ENCODE measurements around the gene CCDC70.
"Not testable (repeated sequence)": the region's sequence is repeated elsewhere in the genome, so short reads cannot be mapped to it uniquely, and the experiment has no call there.

Gene CCDC70

DNA sequence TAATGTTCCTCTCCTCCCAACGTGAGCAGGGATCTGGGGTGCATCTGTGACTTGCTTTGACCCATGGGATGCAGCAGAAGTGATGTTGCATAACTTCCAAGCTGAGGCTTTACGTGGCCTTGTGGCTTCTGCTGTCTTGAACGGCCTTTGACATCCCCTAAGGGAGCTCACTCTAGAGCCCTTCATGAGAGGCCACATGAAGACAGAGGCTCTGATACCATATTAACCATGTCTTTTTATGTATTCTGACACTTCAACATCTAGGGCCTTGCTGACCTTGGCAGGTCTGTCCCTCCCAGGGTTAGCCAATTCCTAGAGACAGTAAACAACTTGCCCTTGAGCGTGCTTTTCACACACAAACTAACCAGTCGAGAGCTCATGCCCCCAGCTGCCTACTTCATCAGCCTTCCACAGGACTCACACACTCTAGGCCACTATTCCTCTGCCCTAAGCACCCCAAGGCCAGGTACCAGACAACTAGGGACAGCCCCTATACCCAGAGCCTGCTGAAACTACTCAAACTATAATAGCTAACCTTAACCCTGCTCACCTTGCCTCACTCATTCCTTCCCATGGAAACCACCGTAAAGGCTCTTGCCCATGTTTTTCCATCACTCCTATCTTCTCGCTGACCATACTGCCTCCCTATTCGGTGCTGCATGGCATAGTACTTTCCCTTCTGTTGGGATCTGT, 45.4 kb downstream of the CCDC70 start:
- no peak for DNase-seq (ENCODE audit: low read depth)

DNA sequence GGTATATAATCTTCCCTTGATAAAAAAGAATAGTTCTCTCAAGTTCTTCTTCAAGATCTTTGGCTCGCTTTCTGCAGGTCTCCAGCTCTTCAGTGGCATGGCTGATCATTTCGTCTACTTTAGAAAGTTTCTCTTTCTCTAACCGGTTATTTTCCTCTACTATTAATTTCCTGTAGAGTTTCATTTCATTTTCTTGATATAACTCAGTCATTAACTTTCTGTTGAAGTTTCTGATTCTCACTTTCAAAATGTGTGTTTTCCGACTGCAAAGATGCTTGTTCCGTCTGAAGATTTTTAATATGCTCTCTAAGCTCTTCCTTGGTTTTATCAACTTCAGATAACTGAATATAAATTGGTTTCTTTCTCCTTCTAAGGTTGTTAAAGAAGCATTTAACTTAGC, 47.5 kb downstream of the CCDC70 start:
- DNase-seq (ENCODE audit: low read depth): not testable (repeated sequence)

DNA sequence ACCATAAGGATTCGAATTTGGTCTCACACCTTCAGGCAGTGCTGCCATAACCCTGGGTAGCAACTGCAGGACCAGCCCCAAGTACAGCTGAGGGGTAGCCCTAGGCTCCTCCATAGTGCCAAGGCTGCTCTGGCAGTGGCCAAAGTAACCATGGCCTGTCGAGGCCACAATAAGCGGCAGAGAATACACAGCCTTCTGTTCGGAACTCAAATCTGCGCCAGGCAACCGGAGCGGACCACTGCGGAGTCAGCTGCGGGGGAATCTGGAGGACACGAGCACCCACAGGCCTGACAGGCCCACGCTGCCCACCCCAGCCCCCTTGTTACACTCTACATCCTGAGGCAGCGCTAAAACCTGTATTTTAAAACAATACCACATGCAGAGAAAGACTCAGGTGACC, 48.7 kb downstream of the CCDC70 start:
- no peak for DNase-seq (ENCODE audit: low read depth)

DNA sequence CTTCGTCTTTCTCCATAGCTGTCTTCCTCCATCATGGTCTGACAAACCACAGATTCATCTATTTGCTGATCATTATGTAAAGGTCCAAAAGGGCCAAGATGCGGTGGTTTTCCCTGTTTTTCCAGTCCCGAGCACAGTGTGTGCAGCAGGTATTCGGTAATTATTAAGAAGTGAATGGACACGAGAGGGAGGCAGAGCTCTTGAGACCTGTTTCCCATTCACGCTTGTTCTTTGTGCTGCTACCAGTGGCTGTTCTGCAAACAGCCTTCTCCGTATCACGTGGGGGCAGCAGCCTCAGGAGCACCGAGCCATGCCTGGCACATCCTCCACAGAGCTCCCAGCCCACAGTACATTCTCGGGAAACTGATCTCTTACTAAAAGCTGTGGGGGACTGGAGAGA, 50.3 kb downstream of the CCDC70 start:
- no peak for DNase-seq (ENCODE audit: low read depth)

DNA sequence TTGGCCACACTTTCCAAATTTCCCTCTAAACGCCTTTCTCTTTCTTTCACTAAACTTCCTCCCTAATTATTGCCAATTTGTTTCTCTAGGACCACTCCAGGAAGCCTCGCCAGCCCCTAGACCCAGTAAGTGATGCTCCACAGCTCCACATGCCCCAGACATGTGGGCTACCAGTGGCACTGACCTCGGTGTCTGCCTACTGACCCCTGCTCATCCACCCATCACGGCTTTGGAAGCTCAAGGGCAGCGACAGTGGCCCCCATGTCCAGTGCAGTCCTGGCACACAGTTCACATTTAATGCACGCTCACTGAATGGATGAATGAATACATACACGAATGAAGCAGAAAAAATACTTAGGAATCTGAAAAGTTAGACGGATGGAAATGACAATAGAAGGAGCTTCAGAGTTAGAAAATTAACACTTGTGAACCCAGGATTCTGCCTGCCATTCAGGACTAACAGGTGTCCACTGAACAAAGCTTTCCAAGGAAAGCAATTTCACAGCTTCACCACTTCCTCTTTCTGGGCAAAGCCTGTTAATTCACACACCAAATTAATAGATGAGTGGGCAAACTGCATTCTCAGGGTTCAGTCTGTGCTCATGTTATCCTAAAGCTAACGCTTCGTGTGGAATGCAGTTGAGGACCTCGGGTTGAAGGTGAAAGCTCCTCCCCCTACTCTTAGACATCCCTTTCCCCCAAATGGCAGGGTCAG, 50.9 kb downstream of the CCDC70 start:
- no peak for DNase-seq (ENCODE audit: low read depth)

DNA sequence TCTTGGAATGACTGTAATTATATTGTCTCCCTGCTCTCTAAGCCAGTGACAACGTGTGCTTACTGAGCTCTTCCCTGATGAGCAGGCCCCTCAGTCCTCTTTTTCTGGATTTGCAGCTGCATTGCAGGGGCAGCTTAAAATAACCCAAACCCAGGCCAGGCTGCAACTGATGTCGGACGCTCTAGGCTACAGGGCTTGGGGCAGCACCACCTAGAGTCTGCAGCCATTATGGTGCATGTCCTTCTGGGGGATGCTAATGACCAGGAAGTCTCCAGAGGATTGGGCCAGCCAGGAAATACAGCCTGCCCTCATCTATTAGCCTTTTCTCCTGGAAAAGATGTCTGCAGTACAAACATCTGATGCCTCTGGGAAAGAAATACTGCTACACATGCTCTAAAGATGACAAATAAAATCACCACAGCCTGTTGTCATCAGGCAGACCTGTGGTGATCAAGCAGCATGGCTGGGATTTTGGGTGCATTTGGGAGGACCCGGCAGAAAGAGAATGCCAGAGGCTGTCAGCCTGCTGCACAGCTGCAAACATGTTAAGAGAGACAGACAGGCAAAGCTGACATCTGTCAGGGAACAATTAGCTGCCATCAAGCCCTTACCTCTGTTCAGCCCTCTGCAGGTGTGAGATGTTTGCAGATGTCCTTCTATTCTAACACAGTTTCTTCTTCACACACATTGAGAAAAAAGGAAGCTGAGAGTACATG, 51.8 kb downstream of the CCDC70 start:
- DNase-seq (ENCODE audit: low read depth): no peak

DNA sequence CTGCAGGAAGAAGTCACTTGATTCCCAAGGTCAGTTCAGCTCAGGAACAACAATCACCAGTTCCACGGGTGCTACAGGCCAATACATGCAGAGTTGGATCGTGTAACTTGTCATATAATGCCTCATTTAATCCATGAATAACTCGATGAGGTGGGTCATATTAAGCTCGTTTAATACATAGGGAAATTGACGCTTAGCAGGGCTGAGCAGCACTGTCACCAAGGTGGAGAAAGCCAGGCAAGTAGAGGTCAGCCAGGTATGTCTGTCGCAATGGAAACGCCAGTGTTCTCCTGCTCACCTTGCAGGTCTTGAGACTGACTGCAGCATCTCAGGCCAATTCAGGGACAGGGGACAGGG, 52.3 kb downstream of the CCDC70 start:
- no peak for DNase-seq (ENCODE audit: low read depth)

Data from iris pigment epithelial cell (primary cell).